ENCODE data around the gene C5orf24.
"Not testable (repeated sequence)": the region's sequence is repeated elsewhere in the genome, so short reads cannot be mapped to it uniquely, and the experiment has no call there.

The C5orf24 gene

GRCh38 chr5:134857401-134857800 is 11.6 kb downstream of the C5orf24 start:
- no peak for DNase-seq (ENCODE audit: low read depth, low spot score)

GRCh38 chr5:134864707-134865106 is 18.9 kb downstream of the C5orf24 start:
- no peak for DNase-seq (ENCODE audit: low read depth, low spot score)

- no peak for DNase-seq (ENCODE audit: low read depth, low spot score)
Observed at GRCh38 chr5:134873494-134873893, 27.7 kb downstream of the C5orf24 start.

GRCh38 chr5:134873987-134874830 is 28.4 kb downstream of the C5orf24 start, which contains the start of gene TXNDC15:
Gene TXNDC15, plus strand, starts transcription at chr5:134874371. Its CDS starts 57 bp downstream, at chr5:134874428.
- peak; percentile 57 for DNase-seq (ENCODE audit: low read depth, low spot score)

- peak; percentile 82 for DNase-seq (ENCODE audit: low read depth, low spot score)
Observed at GRCh38 chr5:134874831-134875655, 29.3 kb downstream of the C5orf24 start.

- DNase-seq (ENCODE audit: low read depth, low spot score), result no peak
Observed at GRCh38 chr5:134877159-134877558, 31.4 kb downstream of the C5orf24 start.

- no peak for DNase-seq (ENCODE audit: low read depth, low spot score)
Observed at GRCh38 chr5:134878403-134878802, 32.6 kb downstream of the C5orf24 start.

GRCh38 chr5:134879456-134879855 is 33.7 kb downstream of the C5orf24 start:
- no peak for DNase-seq (ENCODE audit: low read depth, low spot score)

GRCh38 chr5:134880937-134881336 is 35.2 kb downstream of the C5orf24 start:
- not testable (repeated sequence) for DNase-seq (ENCODE audit: low read depth, low spot score)

- DNase-seq (ENCODE audit: low read depth, low spot score), result not testable (repeated sequence)
Observed at GRCh38 chr5:134881711-134882110, 35.9 kb downstream of the C5orf24 start.

- no peak for DNase-seq (ENCODE audit: low read depth, low spot score)
Observed at GRCh38 chr5:134887593-134888159, 41.9 kb downstream of the C5orf24 start.

GRCh38 chr5:134889335-134889734 is 43.6 kb downstream of the C5orf24 start:
- no peak for DNase-seq (ENCODE audit: low read depth, low spot score)

- no peak for DNase-seq (ENCODE audit: low read depth, low spot score)
Observed at GRCh38 chr5:134891473-134891872, 45.7 kb downstream of the C5orf24 start.

GRCh38 chr5:134892282-134892681 is 46.5 kb downstream of the C5orf24 start:
- no peak for DNase-seq (ENCODE audit: low read depth, low spot score)

- DNase-seq (ENCODE audit: low read depth, low spot score), result no peak
Observed at GRCh38 chr5:134892926-134893325, 47.2 kb downstream of the C5orf24 start.

GRCh38 chr5:134893748-134894505 is 48.2 kb downstream of the C5orf24 start:
- DNase-seq (ENCODE audit: low read depth, low spot score), result no peak

GRCh38 chr5:134902071-134902801 is 56.5 kb downstream of the C5orf24 start:
- DNase-seq (ENCODE audit: low read depth, low spot score), result no peak

- DNase-seq (ENCODE audit: low read depth, low spot score), result peak; percentile 71
Observed at GRCh38 chr5:134904610-134905245, 59.0 kb downstream of the C5orf24 start, which contains the start of gene PCBD2. Gene PCBD2, plus strand, starts transcription at chr5:134905131. Its CDS starts 9 bp downstream, at chr5:134905140.

GRCh38 chr5:134905246-134905996 is 59.7 kb downstream of the C5orf24 start:
- DNase-seq (ENCODE audit: low read depth, low spot score), result peak; percentile 51
